HAP-1 (cell line): ENCODE data around the gene FADS3.
A peak's percentile ranks its signal among the peaks of the same experiment; 100 is the strongest.

Experiments used
- DNase-seq, 2 experiments: peaks; one replicate each; pipeline ENCODE4 v3.0.0-alpha.2; 2016 to 2020; ENCODE audit warnings: low spot score in 2 of 2
- H3K27me3 ChIP-seq: fragments of 250-450 bp; sonication (Bioruptor Pico); 2 replicates; pipeline ENCODE4 v1.5.1; 2020; ENCODE audit warnings: low read depth, mild to moderate bottlenecking, moderate library complexity
- H3K36me3 ChIP-seq: fragments of 250-450 bp; sonication (Bioruptor Pico); replicated peaks from 2 replicates; pipeline ENCODE4 v1.5.1; 2020; ENCODE audit warnings: mild to moderate bottlenecking
- H3K4me1 ChIP-seq: fragments of 250-450 bp; sonication (Bioruptor Pico); 2 replicates; pipeline ENCODE4 v1.5.1; 2020; ENCODE audit warnings: mild to moderate bottlenecking
- H3K4me3 ChIP-seq: fragments of 250-450 bp; sonication (Bioruptor Pico); 2 replicates; pipeline ENCODE4 v1.5.1; 2020; ENCODE audit warnings: mild to moderate bottlenecking, moderate library complexity
- H3K9me3 ChIP-seq: fragments of 250-450 bp; sonication (Bioruptor Pico); 2 replicates; pipeline ENCODE4 v1.5.1; 2020; ENCODE audit warnings: mild to moderate bottlenecking, moderate library complexity
- in situ Hi-C: fragments of 300-500 bp; cut with MboI; formaldehyde crosslinking; loops from 3 replicates; pipeline ENCODE4 v1.14.3; 2020; ENCODE audit warnings: low sequenced_read_pairs, inconsistent platforms, mixed read lengths

FADS3 gene

DNA sequence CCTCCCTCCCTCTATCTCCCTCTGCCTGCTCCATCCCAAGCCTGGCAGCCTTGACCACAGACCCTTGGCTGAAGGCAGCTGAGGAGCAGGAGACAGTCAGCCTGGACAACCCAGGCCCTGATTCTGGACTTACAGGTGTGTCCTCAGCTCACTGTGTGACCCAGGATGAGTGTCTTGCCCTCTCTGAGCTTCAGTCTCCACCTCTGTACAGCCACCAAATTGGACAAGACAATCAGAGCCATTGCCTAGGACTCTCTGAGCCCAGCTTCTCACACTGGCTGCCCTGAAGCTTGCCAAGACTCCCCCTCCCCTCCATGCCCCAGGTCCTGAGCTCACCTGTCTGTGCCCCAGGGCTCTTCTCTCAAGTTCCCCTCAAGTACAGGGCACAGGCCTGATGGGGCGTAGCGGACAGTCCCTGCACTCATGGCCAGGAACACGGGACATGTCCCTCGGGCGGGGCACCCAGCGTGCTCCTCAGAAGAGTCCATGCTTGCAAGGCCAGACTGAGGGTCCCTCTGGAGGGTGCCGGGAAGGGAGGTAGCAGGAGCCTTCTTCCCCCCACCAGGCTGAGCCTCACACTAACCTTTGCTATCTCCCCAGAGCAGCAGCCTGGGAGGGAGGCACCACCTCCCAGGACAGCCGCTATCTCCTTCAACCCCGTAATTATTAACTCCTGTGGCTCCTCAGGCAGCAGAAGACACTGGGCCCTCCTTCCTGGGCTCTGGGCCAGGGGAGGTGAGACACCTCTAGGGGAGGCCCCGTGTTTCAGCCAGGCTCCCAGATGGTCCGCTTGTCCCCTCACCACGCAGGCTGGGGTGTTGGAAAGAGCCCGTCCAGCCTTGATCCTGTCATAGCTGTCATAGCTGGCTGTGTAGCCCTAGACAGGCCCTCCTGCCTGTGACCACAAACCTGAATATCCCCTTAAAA, 28.6 kb upstream of the FADS3 start:
- peak in 1 of 2 experiments; percentile 8 for DNase-seq
- in situ Hi-C loops, result no loop called here
- Histone ChIP-seq H3K36me3 (no peaks in the 10 kb centered on the region), H3K4me3 (no peak overlapping the region), H3K9me3 (no peaks in the 10 kb centered on the region), H3K4me1 (peaks cover 3% of the 10 kb centered on the region; the same call in 1 of the 2 replicates), H3K27me3 (no peaks in the 10 kb centered on the region)

GRCh38 chr11:61918938-61919704, 27.8 kb upstream of the FADS3 start:
- Histone ChIP-seq H3K9me3 (no peaks in the 10 kb centered on the region), H3K27me3 (no peaks in the 10 kb centered on the region), H3K36me3 (no peaks in the 10 kb centered on the region), H3K4me3 (no peak overlapping the region), H3K4me1 (peaks cover 3% of the 10 kb centered on the region; the same call in 1 of the 2 replicates)
- DNase-seq, result no peak
- in situ Hi-C loops, result no loop called here

DNA sequence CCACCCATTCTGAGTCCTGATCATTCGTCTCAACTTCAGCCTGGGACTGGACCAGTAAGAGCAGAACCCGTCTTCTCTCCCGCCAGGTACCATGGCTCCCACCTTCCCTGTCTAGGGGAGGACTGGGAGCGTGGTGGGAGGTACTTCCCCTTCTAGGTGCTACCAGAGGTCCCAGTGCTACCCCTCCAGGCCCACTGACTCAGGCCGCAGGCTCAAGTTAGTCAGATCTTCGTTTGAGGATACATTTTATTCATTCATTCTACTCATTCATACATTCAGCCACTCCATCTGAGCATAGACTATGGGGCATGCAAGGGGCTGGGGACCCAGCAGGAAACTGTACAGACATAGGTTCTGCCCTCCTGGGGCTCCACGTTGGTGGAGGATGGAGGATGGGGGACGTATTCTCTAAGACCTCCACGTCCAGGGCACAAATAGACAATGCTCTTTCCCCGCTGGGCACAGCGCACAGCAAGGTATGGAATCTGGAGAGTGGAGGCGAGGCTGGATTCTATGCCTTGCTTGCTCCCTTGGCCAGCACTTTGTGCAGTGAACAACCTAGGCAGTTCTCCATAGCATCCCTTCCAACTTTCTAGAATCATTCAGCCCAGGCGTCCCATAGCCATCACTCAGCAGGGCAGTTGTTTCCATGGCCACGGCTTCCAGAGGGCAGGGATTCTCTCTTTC, 27.0 kb upstream of the FADS3 start:
- in situ Hi-C loops, result no loop called here
- no peaks in the 10 kb centered on the region for H3K27me3 ChIP-seq
- peaks cover 3% of the 10 kb centered on the region; the same call in 1 of the 2 replicates for H3K4me1 ChIP-seq
- H3K36me3 ChIP-seq, result no peaks in the 10 kb centered on the region
- no peaks in the 10 kb centered on the region for H3K9me3 ChIP-seq
- H3K4me3 ChIP-seq, result no peak overlapping the region
- peak in 1 of 2 experiments; percentile 7 for DNase-seq

GRCh38 chr11:61917334-61918109, 26.2 kb upstream of the FADS3 start, which contains the start of gene RAB3IL1:
Gene RAB3IL1, minus strand, starts transcription at chr11:61917566. Its CDS starts 199 bp downstream, at chr11:61917367.
- peak; percentile 34 to 72 for DNase-seq
- peak within 1 kb of the TSS; percentile 37 for H3K4me3 ChIP-seq
- no peaks in the 10 kb centered on the region for H3K36me3 ChIP-seq
- H3K4me1 ChIP-seq, result peaks cover 3% of the 10 kb centered on the region; the same call in 1 of the 2 replicates
- no peaks in the 10 kb centered on the region for H3K27me3 ChIP-seq
- in situ Hi-C loops, result no loop called here
- no peaks in the 10 kb centered on the region for H3K9me3 ChIP-seq

DNA sequence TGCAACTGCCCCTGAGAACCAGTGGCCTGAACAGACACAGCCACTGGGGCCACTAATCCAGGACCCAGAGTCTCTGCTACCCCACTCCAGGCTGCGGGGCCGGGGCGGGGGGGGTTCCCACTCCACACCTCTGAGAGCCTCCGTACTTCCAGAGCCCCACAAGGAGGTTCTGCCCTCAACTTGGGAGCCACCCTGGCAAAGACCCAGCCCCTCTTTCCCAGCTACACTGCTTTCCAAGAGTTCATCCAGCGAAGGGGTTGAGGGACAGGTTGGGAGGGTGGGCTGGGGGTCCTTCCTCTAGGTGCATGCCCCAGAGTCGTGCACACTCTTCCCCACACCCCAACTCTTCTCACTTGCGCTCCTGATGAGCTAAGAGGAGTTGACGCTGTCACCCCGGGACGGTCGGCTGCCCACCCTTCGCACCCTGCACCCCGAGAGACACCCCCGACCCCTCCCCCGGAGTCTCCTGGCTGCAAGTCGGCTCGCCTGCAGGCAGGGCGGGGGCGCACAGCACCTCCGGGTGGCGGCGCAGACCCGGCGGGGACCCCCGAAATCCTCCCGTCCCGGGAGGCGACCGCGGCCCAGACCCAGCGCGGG, 25.5 kb upstream of the FADS3 start:
- peak overlapping the region; percentile 37 for H3K4me3 ChIP-seq
- DNase-seq, result peak in 1 of 2 experiments; percentile 13
- no peaks in the 10 kb centered on the region for H3K9me3 ChIP-seq
- peaks cover 3% of the 10 kb centered on the region; the same call in 1 of the 2 replicates for H3K4me1 ChIP-seq
- no peaks in the 10 kb centered on the region for H3K36me3 ChIP-seq
- no peaks in the 10 kb centered on the region for H3K27me3 ChIP-seq
- in situ Hi-C loops, result no loop called here

GRCh38 chr11:61914471-61915171, 23.3 kb upstream of the FADS3 start:
- H3K9me3 ChIP-seq, result no peaks in the 10 kb centered on the region
- no peaks in the 10 kb centered on the region for H3K36me3 ChIP-seq
- no peak overlapping the region for H3K4me3 ChIP-seq
- in situ Hi-C loops, result no loop called here
- peaks cover 3% of the 10 kb centered on the region; the same call in 1 of the 2 replicates for H3K4me1 ChIP-seq
- H3K27me3 ChIP-seq, result no peaks in the 10 kb centered on the region
- DNase-seq, result no peak

DNA sequence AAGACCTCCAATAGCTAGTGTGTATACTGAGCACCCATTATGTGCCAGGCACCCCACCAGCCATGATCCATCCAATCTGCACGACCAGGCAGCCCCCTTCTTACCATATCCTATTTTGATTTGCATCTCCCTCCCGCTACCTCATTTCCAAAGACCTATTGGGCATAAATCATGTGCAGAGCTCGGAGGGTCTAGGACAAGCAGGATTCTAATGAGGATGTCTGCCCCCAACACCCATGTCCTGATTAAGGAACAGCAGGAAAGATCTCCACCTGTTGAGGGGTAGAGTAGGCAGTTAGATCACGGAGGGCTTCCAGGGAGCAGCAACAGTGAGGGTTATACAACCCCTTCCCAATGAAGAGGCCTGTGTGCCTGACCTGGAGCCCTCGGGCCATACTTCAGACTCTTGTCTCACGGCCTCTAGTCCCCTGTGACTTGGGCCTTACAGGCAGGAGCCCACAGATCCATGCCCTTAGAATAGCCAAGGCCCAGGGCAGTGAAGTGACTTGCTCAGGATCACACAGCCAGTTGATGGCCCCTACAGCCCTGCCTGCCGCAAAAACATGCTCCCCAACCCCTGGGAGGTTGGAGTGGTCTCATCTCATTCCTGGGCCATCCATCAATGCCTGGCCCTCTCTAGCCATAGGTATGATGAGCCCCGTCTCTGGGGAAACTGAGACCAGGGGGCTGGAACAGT, 22.5 kb upstream of the FADS3 start:
- Histone ChIP-seq H3K9me3 (no peaks in the 10 kb centered on the region), H3K36me3 (no peaks in the 10 kb centered on the region), H3K4me1 (peaks cover 3% of the 10 kb centered on the region; the same call in 1 of the 2 replicates), H3K27me3 (no peaks in the 10 kb centered on the region), H3K4me3 (no peak overlapping the region)
- DNase-seq, result no peak
- in situ Hi-C loops, result no loop called here

- H3K4me1 ChIP-seq, result peaks cover 3% of the 10 kb centered on the region; the same call in 1 of the 2 replicates
- no peak for DNase-seq
- in situ Hi-C loops, result no loop called here
These were observed 21.8 kb upstream of the FADS3 start for GRCh38 chr11:61912991-61913698.

GRCh38 chr11:61912530-61912898, 21.2 kb upstream of the FADS3 start:
- Histone ChIP-seq H3K9me3 (no peaks in the 10 kb centered on the region), H3K4me3 (no peak overlapping the region), H3K4me1 (no peaks in the 10 kb centered on the region; the same call in 1 of the 2 replicates), H3K36me3 (no peaks in the 10 kb centered on the region), H3K27me3 (no peaks in the 10 kb centered on the region)
- in situ Hi-C loops, result no loop called here
- DNase-seq, result no peak

More at GRCh38 chr11:61912991-61913698, 21.8 kb upstream of the FADS3 start:
- H3K36me3 ChIP-seq, result no peaks in the 10 kb centered on the region
- H3K27me3 ChIP-seq, result no peaks in the 10 kb centered on the region
- H3K9me3 ChIP-seq, result no peaks in the 10 kb centered on the region
- H3K4me3 ChIP-seq, result no peak overlapping the region

- in situ Hi-C loops, result no loop called here
- Histone ChIP-seq H3K27me3 (no peaks in the 10 kb centered on the region), H3K9me3 (no peaks in the 10 kb centered on the region), H3K4me3 (no peak overlapping the region), H3K4me1 (no peaks in the 10 kb centered on the region; the same call in 1 of the 2 replicates), H3K36me3 (no peaks in the 10 kb centered on the region)
- DNase-seq, result no peak
These were observed 20.6 kb upstream of the FADS3 start for GRCh38 chr11:61911701-61912529.
